AG10803 (cell line): ENCODE results near the gene CTIF.

Experiments
- DNase-seq: peaks from one replicate; pipeline ENCODE4 v3.0.0; 2010; ENCODE audit warnings: low read depth
- H3K4me3 ChIP-seq: 2 replicates; pipeline ENCODE4 v1.5.1; 2011; ENCODE audit warnings: mild to moderate bottlenecking, low read length, control low read depth
- CTCF ChIP-seq: conservative IDR thresholded peaks from 2 replicates; pipeline ENCODE4 v1.5.1; 2011; ENCODE audit warnings: mild to moderate bottlenecking, low read length, control low read depth, inconsistent platforms

The CTIF gene

GRCh38 chr18:48609114-48609513 lies 70.3 kb downstream of the CTIF start:
- DNase-seq, result no peak
- no peak overlapping the region for H3K4me3 ChIP-seq
- TF ChIP-seq CTCF, result no peak

GRCh38 chr18:48609820-48610815 lies 71.3 kb downstream of the CTIF start:
- TF ChIP-seq CTCF, result no peak
- H3K4me3 ChIP-seq, result no peak overlapping the region
- DNase-seq, result peak; percentile 56

GRCh38 chr18:48611203-48611602 lies 72.4 kb downstream of the CTIF start:
- DNase-seq, result no peak
- no peak for TF ChIP-seq CTCF

GRCh38 chr18:48611785-48612480 lies 73.1 kb downstream of the CTIF start:
- no peak for DNase-seq
- TF ChIP-seq CTCF, result no peak

More at GRCh38 chr18:48611203-48611602, 72.4 kb downstream of the CTIF start:
- H3K4me3 ChIP-seq, result no peak overlapping the region

GRCh38 chr18:48612511-48612910 lies 73.7 kb downstream of the CTIF start:
- no peak overlapping the region for H3K4me3 ChIP-seq
- TF ChIP-seq CTCF, result no peak
- no peak for DNase-seq

More at GRCh38 chr18:48611785-48612480, 73.1 kb downstream of the CTIF start:
- no peak overlapping the region for H3K4me3 ChIP-seq

- no peak for TF ChIP-seq CTCF
- no peak overlapping the region for H3K4me3 ChIP-seq
- DNase-seq, result no peak
These were observed 74.1 kb downstream of the CTIF start for GRCh38 chr18:48612917-48613316.
